Spleen (tissue), 11 donors: ENCODE data around the gene FGD4. TPM values are rescaled to one million over a fixed set of nuclear protein-coding genes. Genes with fewer than 3 reads are reported as not detected.

ENCODE experiments used
- DNase-seq: peaks from one replicate; pipeline ENCODE4 v3.0.0-alpha.2; 2020
- H3K27ac ChIP-seq, 8 donors: fragments of 200-600 bp; sonication (generic) in 7 of 8; 1 replicate in 4 of 8; 2 replicates in 4 of 8; pipeline versions ENCODE4 v1.5.0 to v1.8.0; 2016 to 2021; ENCODE audit warnings: inconsistent platforms in 4 of 8, mild to moderate bottlenecking in 4 of 8, moderate library complexity in 1 of 8
- H3K27me3 ChIP-seq, 7 donors: fragments of 200-600 bp; sonication (generic) in 6 of 7; replicated peaks in 1 of 7; 1 replicate in 4 of 7; 2 replicates in 3 of 7; pipeline versions ENCODE4 v1.5.0 to v1.8.0; 2016 to 2021; ENCODE audit warnings: inconsistent platforms in 3 of 7, mild to moderate bottlenecking in 1 of 7
- H3K36me3 ChIP-seq, 6 donors: fragments of 200-600 bp; sonication (generic) in 5 of 6; 1 replicate in 4 of 6; 2 replicates in 2 of 6; pipeline versions ENCODE4 v1.5.0 to v1.8.0; 2016 to 2021; ENCODE audit warnings: inconsistent platforms in 2 of 6
- H3K4me1 ChIP-seq, 6 donors: fragments of 200-600 bp; sonication (generic) in 5 of 6; 1 replicate in 3 of 6; 2 replicates in 3 of 6; pipeline versions ENCODE4 v1.5.0 to v1.8.0; 2016 to 2021; ENCODE audit warnings: inconsistent platforms in 3 of 6
- H3K4me3 ChIP-seq, 8 donors: fragments of 200-600 bp; sonication (generic) in 7 of 8; 1 replicate in 4 of 8; 2 replicates in 4 of 8; pipeline versions ENCODE4 v1.5.0 to v1.8.0; 2016 to 2021; ENCODE audit warnings: inconsistent platforms in 4 of 8, mild to moderate bottlenecking in 4 of 8, moderate library complexity in 2 of 8
- H3K9me3 ChIP-seq, 8 donors: fragments of 200-600 bp; sonication (generic) in 7 of 8; 1 replicate in 4 of 8; 2 replicates in 4 of 8; pipeline versions ENCODE4 v1.5.0 to v1.8.0; 2016 to 2021; ENCODE audit warnings: inconsistent platforms in 4 of 8
- POLR2A ChIP-seq, 3 donors: fragments of 450-650 bp; IDR thresholded peaks; one replicate each; pipeline ENCODE4 v1.5.1; 2017; ENCODE audit warnings: antibody characterized with exemption in 3 of 3, mild to moderate bottlenecking in 1 of 3
- POLR2AphosphoS5 ChIP-seq, 3 donors: sonication (generic); formaldehyde crosslinking; IDR thresholded peaks; one replicate each; pipeline ENCODE4 v1.5.1; 2017; ENCODE audit warnings: antibody characterized with exemption in 3 of 3
- WGBS, 5 donors: extraction: QIAGEN DNeasy Blood & Tissue Kit in 3 of 5; methylation state at CpG; one replicate each; pipeline versions ENCODE4 v1.1.5 to v1.1.7; 2013 to 2018; 5-methylcytosine and 5-hydroxymethylcytosine counted together
- intact Hi-C: fragments of 100-400 bp; cut with DNase I; formaldehyde crosslinking; loops from one replicate; pipeline ENCODE4 v1.15.0; 2023; ENCODE audit warnings: low total_unique reads
- polyA plus RNA-seq, 3 donors: library from polyadenylated mRNA; stranded (reverse); fragments of 200-250 nt; gene quantifications; one replicate each; pipeline ENCODE4 v1.2.1, GENCODE V29; 2013
- total RNA-seq, 7 donors: library from RNA; depleted of rRNA in 3 of 7; stranded (reverse); fragments of >200 nt in 3 of 7; fragmentation: NEBNext Ultra II Directional in 4 of 7; extraction: Animal tissue kit (Norgen Biotek cat#: 25700) in 4 of 7; gene quantifications; one replicate each; pipeline versions ENCODE4 v1.1.0 to v1.2.1, GENCODE V29; 2016 to 2021
- TF ChIP-seq, protein P1 (sequence below), 11 experiments: fragments of 200-600 bp in 7 of 11; fragments of 450-650 bp in 4 of 11; sonication (generic) in 4 of 11; IDR thresholded peaks in 8 of 11; conservative IDR thresholded peaks in 3 of 11; 1 replicate in 7 of 11; 2 replicates in 4 of 11; pipeline versions ENCODE4 v1.4.0 to v1.8.0; 2016 to 2021; ENCODE audit warnings: antibody characterized with exemption in 11 of 11, inconsistent platforms in 4 of 11, mild to moderate bottlenecking in 1 of 11
- donor health status: healthy with polysubstance abuse.
- donor health status: DM: no; HTN: no; CAD: no; lungs with moderate emphysema.
- donor health status: DM: no; HTN: no; CAD: no.
- donor health status: Bipolar disorder and iron deficiency.
- donor health status: healthy.
- donor health status: DM: no; HTN: no; CAD: no.
- donor health status: DM: yes; HTN: yes; CAD: no.

Gene FGD4
- total and polyA plus RNA-seq, 10 donors: 1.0 to 44.4 (median 25.7) TPM

GRCh38 chr12:32382226-32382625 lies 17.1 kb upstream of the FGD4 start:
- 86 to 92% (median 89%) methylated on average over 2 of the region's 2 CpGs for WGBS, 5 donors

GRCh38 chr12:32390572-32391219 lies 8.7 kb upstream of the FGD4 start:
- H3K4me1 ChIP-seq: peaks cover 0 to 7% (median 2%) of the 10 kb centered on the region in 6 donors
- peak overlapping the region in 7 of 8 donors; percentile 19 to 63 (median 30) for H3K4me3 ChIP-seq
- intact Hi-C loops: no loop called here
- DNase-seq: peak; percentile 84
- no peaks in the 10 kb centered on the region for H3K36me3 ChIP-seq
- H3K9me3 ChIP-seq: peaks cover 0 to 8% (median 0%) of the 10 kb centered on the region in 8 donors
- WGBS, 5 donors: 25 to 50% (median 37%) methylated on average over 40 to 47 of the region's 47 CpGs
- peaks cover 0 to 64% (median 5%) of the 10 kb centered on the region in 7 donors for H3K27me3 ChIP-seq
- H3K27ac ChIP-seq: no peak overlapping the region
- TF ChIP-seq POLR2AphosphoS5 (IDR thresholded peaks at IDR 0.05): peak in 2 of 3 donors; percentile 27 to 55
- TF ChIP-seq, protein P1, sequence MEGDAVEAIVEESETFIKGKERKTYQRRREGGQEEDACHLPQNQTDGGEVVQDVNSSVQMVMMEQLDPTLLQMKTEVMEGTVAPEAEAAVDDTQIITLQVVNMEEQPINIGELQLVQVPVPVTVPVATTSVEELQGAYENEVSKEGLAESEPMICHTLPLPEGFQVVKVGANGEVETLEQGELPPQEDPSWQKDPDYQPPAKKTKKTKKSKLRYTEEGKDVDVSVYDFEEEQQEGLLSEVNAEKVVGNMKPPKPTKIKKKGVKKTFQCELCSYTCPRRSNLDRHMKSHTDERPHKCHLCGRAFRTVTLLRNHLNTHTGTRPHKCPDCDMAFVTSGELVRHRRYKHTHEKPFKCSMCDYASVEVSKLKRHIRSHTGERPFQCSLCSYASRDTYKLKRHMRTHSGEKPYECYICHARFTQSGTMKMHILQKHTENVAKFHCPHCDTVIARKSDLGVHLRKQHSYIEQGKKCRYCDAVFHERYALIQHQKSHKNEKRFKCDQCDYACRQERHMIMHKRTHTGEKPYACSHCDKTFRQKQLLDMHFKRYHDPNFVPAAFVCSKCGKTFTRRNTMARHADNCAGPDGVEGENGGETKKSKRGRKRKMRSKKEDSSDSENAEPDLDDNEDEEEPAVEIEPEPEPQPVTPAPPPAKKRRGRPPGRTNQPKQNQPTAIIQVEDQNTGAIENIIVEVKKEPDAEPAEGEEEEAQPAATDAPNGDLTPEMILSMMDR (IDR thresholded peaks at IDR 0.05 in 8 of 11, conservative IDR thresholded peaks at IDR 0.05 in 3 of 11): no peak
- no peak for TF ChIP-seq POLR2A (IDR thresholded peaks at IDR 0.05)

More at GRCh38 chr12:32382226-32382625, 17.1 kb upstream of the FGD4 start:
- Histone ChIP-seq H3K27me3 (no peaks in the 10 kb centered on the region), H3K9me3 (no peaks in the 10 kb centered on the region), H3K27ac (no peak overlapping the region), H3K4me1 (no peaks in the 10 kb centered on the region), H3K4me3 (no peak overlapping the region), H3K36me3 (peaks cover 0 to 6% (median 0%) of the 10 kb centered on the region in 6 donors)
- DNase-seq: no peak
- TF ChIP-seq POLR2A (IDR thresholded peaks at IDR 0.05) (no peak), POLR2AphosphoS5 (IDR thresholded peaks at IDR 0.05) (no peak)
- TF ChIP-seq, protein P1 (IDR thresholded peaks at IDR 0.05 in 8 of 11, conservative IDR thresholded peaks at IDR 0.05 in 3 of 11): no peak
- intact Hi-C loops: no loop called here

DNA sequence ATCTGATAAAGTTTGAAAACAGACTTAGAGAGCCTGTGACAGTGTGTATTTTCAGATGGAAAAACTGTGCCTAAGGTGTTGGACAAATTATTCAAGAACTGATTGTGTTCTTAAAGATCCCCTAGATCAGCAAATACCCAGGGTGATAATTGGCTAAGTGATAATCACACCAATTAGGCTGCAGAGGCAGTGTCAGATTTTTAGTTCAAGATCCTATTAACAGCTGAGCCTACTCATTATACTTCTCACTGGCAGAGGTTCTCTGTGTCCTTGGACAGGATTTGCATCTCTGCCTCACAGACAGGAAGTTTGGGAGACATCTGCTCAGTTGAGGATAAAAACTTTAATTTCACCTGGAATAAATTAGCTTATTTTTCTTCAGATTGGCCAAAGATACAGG lies 4.3 kb upstream of the FGD4 start:
- intact Hi-C loops: no loop called here
- TF ChIP-seq POLR2A (IDR thresholded peaks at IDR 0.05) (no peak), POLR2AphosphoS5 (IDR thresholded peaks at IDR 0.05) (no peak)
- TF ChIP-seq, protein P1 (IDR thresholded peaks at IDR 0.05 in 8 of 11, conservative IDR thresholded peaks at IDR 0.05 in 3 of 11): no peak
- Histone ChIP-seq H3K36me3 (no peaks in the 10 kb centered on the region), H3K4me3 (no peak overlapping the region), H3K27ac (no peak overlapping the region), H3K9me3 (peaks cover 0 to 8% (median 0%) of the 10 kb centered on the region in 8 donors), H3K4me1 (peaks cover 0 to 25% (median 16%) of the 10 kb centered on the region in 6 donors), H3K27me3 (peaks cover 0 to 83% (median 16%) of the 10 kb centered on the region in 7 donors)
- no peak for DNase-seq

GRCh38 chr12:32397696-32398095 lies 1.7 kb upstream of the FGD4 start:
- TF ChIP-seq POLR2A (IDR thresholded peaks at IDR 0.05): no peak
- no peak for TF ChIP-seq POLR2AphosphoS5 (IDR thresholded peaks at IDR 0.05)
- TF ChIP-seq, protein P1 (IDR thresholded peaks at IDR 0.05 in 8 of 11, conservative IDR thresholded peaks at IDR 0.05 in 3 of 11): no peak
- Histone ChIP-seq H3K4me1 (peaks cover 0 to 27% (median 18%) of the 10 kb centered on the region in 6 donors), H3K9me3 (no peaks in the 10 kb centered on the region), H3K27me3 (peaks cover 0 to 75% (median 11%) of the 10 kb centered on the region in 7 donors), H3K36me3 (no peaks in the 10 kb centered on the region), H3K4me3 (no peak overlapping the region), H3K27ac (no peak overlapping the region)
- 50 to 68% (median 50%) methylated on average over 4 of the region's 4 CpGs for WGBS, 5 donors
- no peak for DNase-seq
- intact Hi-C loops: no loop called here
